ENCODE results near the gene DMBT1.
A peak's percentile ranks its signal among the peaks of the same experiment; 100 is the strongest.

Gene DMBT1

GRCh38 chr10:122648599-122649428 lies 88.3 kb downstream of the DMBT1 start:
- DNase-seq: peak; percentile 86

GRCh38 chr10:122649903-122650302 lies 89.3 kb downstream of the DMBT1 start:
- DNase-seq: no peak

GRCh38 chr10:122650331-122650730 lies 89.8 kb downstream of the DMBT1 start:
- DNase-seq: no peak

GRCh38 chr10:122655524-122656307 lies 95.2 kb downstream of the DMBT1 start:
- no peak for DNase-seq

GRCh38 chr10:122656308-122656705 lies 95.8 kb downstream of the DMBT1 start:
- no peak for DNase-seq

GRCh38 chr10:122656741-122657140 lies 96.2 kb downstream of the DMBT1 start:
- DNase-seq: no peak

GRCh38 chr10:122657255-122657654 lies 96.7 kb downstream of the DMBT1 start:
- DNase-seq: no peak

- no peak for DNase-seq
These were observed 97.2 kb downstream of the DMBT1 start for GRCh38 chr10:122657729-122658128.

- DNase-seq: no peak
These were observed 97.9 kb downstream of the DMBT1 start for GRCh38 chr10:122658356-122659049.

- DNase-seq: no peak
These were observed 98.6 kb downstream of the DMBT1 start for GRCh38 chr10:122659126-122659525.

GRCh38 chr10:122659651-122660050 lies 99.1 kb downstream of the DMBT1 start:
- DNase-seq: no peak

- DNase-seq: no peak
These were observed 100.1 kb downstream of the DMBT1 start for GRCh38 chr10:122660696-122661095.

GRCh38 chr10:122662231-122662630 lies 101.7 kb downstream of the DMBT1 start:
- peak; percentile 29 for DNase-seq

- DNase-seq: peak; percentile 17
These were observed 103.1 kb downstream of the DMBT1 start for GRCh38 chr10:122663516-122664130.

- no peak for DNase-seq
These were observed 103.9 kb downstream of the DMBT1 start for GRCh38 chr10:122664501-122664900.

GRCh38 chr10:122665329-122665860 lies 104.8 kb downstream of the DMBT1 start:
- peak; percentile 24 for DNase-seq

GRCh38 chr10:122665946-122666345 lies 105.4 kb downstream of the DMBT1 start:
- peak; percentile 22 for DNase-seq

GRCh38 chr10:122669045-122669444 lies 108.5 kb downstream of the DMBT1 start:
- no peak for DNase-seq

GRCh38 chr10:122669842-122670241 lies 109.3 kb downstream of the DMBT1 start:
- DNase-seq: no peak

- no peak for DNase-seq
These were observed 110.8 kb downstream of the DMBT1 start for GRCh38 chr10:122671355-122671754.

GRCh38 chr10:122672655-122673054 lies 112.1 kb downstream of the DMBT1 start:
- no peak for DNase-seq

GRCh38 chr10:122673269-122673668 lies 112.7 kb downstream of the DMBT1 start:
- no peak for DNase-seq

- no peak for DNase-seq
These were observed 113.2 kb downstream of the DMBT1 start for GRCh38 chr10:122673731-122674130.

Data from islet precursor cell (in vitro differentiated cells).